NT2/D1 (cell line): ENCODE measurements around the gene HTT.
A peak's percentile ranks its signal among the peaks of the same experiment; 100 is the strongest.

Experiments
- DNase-seq: peaks from one replicate; pipeline ENCODE4 v3.0.0-alpha.2; 2011; ENCODE audit warnings: low read depth, low spot score
- H3K27me3 ChIP-seq: 2 replicates; pipeline ENCODE4 v1.6.0; 2011; ENCODE audit warnings: mild to moderate bottlenecking; ENCODE audit not compliant: insufficient read length, insufficient read depth
- H3K36me3 ChIP-seq: 2 replicates; pipeline ENCODE4 v1.6.1; 2011; ENCODE audit warnings: mild to moderate bottlenecking, low read length, mixed read lengths; ENCODE audit not compliant: insufficient read depth, insufficient read length
- H3K4me1 ChIP-seq: 2 replicates; pipeline ENCODE4 v1.5.1; 2011; ENCODE audit not compliant: insufficient read depth, insufficient read length
- H3K4me3 ChIP-seq: 2 replicates; pipeline ENCODE4 v1.5.1; 2011; ENCODE audit warnings: low read depth; ENCODE audit not compliant: insufficient read length
- H3K9ac ChIP-seq: 2 replicates; pipeline ENCODE4 v1.6.0; 2011; ENCODE audit warnings: low read depth; ENCODE audit not compliant: insufficient read length
- H3K9me3 ChIP-seq: 2 replicates; pipeline ENCODE4 v1.5.1; 2011; ENCODE audit warnings: mild to moderate bottlenecking, low read length; ENCODE audit not compliant: insufficient read depth
- SUZ12 ChIP-seq: IDR thresholded peaks from 2 replicates; pipeline ENCODE4 v1.6.1; 2011; ENCODE audit not compliant: insufficient read length, insufficient read depth; ENCODE audit errors: extremely low read depth
- YY1 ChIP-seq: IDR thresholded peaks from 2 replicates; pipeline ENCODE4 v1.6.1; 2011; ENCODE audit not compliant: insufficient read length, insufficient read depth
- ZNF274 ChIP-seq: IDR thresholded peaks from 2 replicates; pipeline ENCODE4 v1.6.1; 2011; ENCODE audit warnings: mild to moderate bottlenecking, low read depth, low read length

The HTT gene

DNA sequence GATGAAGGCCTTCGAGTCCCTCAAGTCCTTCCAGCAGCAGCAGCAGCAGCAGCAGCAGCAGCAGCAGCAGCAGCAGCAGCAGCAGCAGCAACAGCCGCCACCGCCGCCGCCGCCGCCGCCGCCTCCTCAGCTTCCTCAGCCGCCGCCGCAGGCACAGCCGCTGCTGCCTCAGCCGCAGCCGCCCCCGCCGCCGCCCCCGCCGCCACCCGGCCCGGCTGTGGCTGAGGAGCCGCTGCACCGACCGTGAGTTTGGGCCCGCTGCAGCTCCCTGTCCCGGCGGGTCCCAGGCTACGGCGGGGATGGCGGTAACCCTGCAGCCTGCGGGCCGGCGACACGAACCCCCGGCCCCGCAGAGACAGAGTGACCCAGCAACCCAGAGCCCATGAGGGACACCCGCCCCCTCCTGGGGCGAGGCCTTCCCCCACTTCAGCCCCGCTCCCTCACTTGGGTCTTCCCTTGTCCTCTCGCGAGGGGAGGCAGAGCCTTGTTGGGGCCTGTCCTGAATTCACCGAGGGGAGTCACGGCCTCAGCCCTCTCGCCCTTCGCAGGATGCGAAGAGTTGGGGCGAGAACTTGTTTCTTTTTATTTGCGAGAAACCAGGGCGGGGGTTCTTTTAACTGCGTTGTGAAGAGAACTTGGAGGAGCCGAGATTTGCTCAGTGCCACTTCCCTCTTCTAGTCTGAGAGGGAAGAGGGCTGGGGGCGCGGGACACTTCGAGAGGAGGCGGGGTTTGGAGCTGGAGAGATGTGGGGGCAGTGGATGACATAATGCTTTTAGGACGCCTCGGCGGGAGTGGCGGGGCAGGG lies 568 bp downstream of the HTT start:
- peaks cover 11% of the 10 kb centered on the region for H3K36me3 ChIP-seq
- H3K9me3 ChIP-seq = no peaks in the 10 kb centered on the region
- H3K4me3 ChIP-seq = peak overlapping the region; percentile 93
- peaks cover 6% of the 10 kb centered on the region for H3K4me1 ChIP-seq
- DNase-seq = peak; percentile 64
- TF ChIP-seq YY1 = no peak
- TF ChIP-seq ZNF274 = no peak
- TF ChIP-seq SUZ12 = no peak
- H3K9ac ChIP-seq = peak overlapping the region; percentile 96
- no peaks in the 10 kb centered on the region for H3K27me3 ChIP-seq

DNA sequence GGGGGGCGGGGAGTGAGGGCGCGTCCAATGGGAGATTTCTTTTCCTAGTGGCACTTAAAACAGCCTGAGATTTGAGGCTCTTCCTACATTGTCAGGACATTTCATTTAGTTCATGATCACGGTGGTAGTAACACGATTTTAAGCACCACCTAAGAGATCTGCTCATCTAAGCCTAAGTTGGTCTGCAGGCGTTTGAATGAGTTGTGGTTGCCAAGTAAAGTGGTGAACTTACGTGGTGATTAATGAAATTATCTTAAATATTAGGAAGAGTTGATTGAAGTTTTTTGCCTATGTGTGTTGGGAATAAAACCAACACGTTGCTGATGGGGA lies 1.1 kb downstream of the HTT start:
- peaks cover 4% of the 10 kb centered on the region for H3K4me1 ChIP-seq
- H3K9ac ChIP-seq = peak overlapping the region; percentile 72
- no peaks in the 10 kb centered on the region for H3K9me3 ChIP-seq
- H3K27me3 ChIP-seq = no peaks in the 10 kb centered on the region
- peaks cover 11% of the 10 kb centered on the region for H3K36me3 ChIP-seq
- TF ChIP-seq ZNF274 (no peak), YY1 (no peak), SUZ12 (no peak)
- DNase-seq = no peak
- H3K4me3 ChIP-seq = peak overlapping the region; percentile 48

DNA sequence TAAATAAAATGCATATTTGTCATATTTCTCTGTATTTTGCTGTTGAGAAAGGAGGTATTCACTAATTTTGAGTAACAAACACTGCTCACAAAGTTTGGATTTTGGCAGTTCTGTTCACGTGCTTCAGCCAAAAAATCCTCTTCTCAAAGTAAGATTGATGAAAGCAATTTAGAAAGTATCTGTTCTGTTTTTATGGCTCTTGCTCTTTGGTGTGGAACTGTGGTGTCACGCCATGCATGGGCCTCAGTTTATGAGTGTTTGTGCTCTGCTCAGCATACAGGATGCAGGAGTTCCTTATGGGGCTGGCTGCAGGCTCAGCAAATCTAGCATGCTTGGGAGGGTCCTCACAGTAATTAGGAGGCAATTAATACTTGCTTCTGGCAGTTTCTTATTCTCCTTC lies 3.3 kb downstream of the HTT start:
- TF ChIP-seq SUZ12 (no peak), ZNF274 (no peak), YY1 (no peak)
- Histone ChIP-seq H3K9ac (no peak overlapping the region), H3K36me3 (peaks cover 11% of the 10 kb centered on the region), H3K4me1 (peaks cover 4% of the 10 kb centered on the region), H3K9me3 (no peaks in the 10 kb centered on the region), H3K27me3 (no peaks in the 10 kb centered on the region), H3K4me3 (no peak overlapping the region)
- DNase-seq = no peak

GRCh38 chr4:3079694-3080123 lies 5.2 kb downstream of the HTT start:
- Histone ChIP-seq H3K4me1 (no peaks in the 10 kb centered on the region), H3K4me3 (no peak overlapping the region), H3K9me3 (no peaks in the 10 kb centered on the region), H3K9ac (no peak overlapping the region), H3K27me3 (no peaks in the 10 kb centered on the region), H3K36me3 (peaks cover 11% of the 10 kb centered on the region)
- DNase-seq = no peak
- TF ChIP-seq SUZ12 = no peak
- no peak for TF ChIP-seq ZNF274
- TF ChIP-seq YY1 = no peak

GRCh38 chr4:3082925-3083515 lies 8.5 kb downstream of the HTT start:
- no peaks in the 10 kb centered on the region for H3K4me1 ChIP-seq
- H3K9ac ChIP-seq = no peak overlapping the region
- DNase-seq = no peak
- H3K27me3 ChIP-seq = no peaks in the 10 kb centered on the region
- TF ChIP-seq YY1 (no peak), ZNF274 (no peak), SUZ12 (no peak)
- peaks cover 17% of the 10 kb centered on the region for H3K36me3 ChIP-seq
- no peaks in the 10 kb centered on the region for H3K9me3 ChIP-seq
- H3K4me3 ChIP-seq = no peak overlapping the region

GRCh38 chr4:3083732-3084131 lies 9.3 kb downstream of the HTT start:
- DNase-seq = no peak
- H3K9me3 ChIP-seq = no peaks in the 10 kb centered on the region
- H3K9ac ChIP-seq = no peak overlapping the region
- H3K4me3 ChIP-seq = no peak overlapping the region
- H3K4me1 ChIP-seq = no peaks in the 10 kb centered on the region
- TF ChIP-seq ZNF274 = no peak
- TF ChIP-seq SUZ12 = no peak
- no peak for TF ChIP-seq YY1
- peaks cover 21% of the 10 kb centered on the region for H3K36me3 ChIP-seq
- no peaks in the 10 kb centered on the region for H3K27me3 ChIP-seq

- DNase-seq = no peak
- peaks cover 42% of the 10 kb centered on the region for H3K36me3 ChIP-seq
Observed at GRCh38 chr4:3085948-3086670, 11.6 kb downstream of the HTT start.

More at GRCh38 chr4:3085948-3086670, 11.6 kb downstream of the HTT start:
- Histone ChIP-seq H3K9me3 (no peaks in the 10 kb centered on the region), H3K27me3 (no peaks in the 10 kb centered on the region), H3K9ac (no peak overlapping the region), H3K4me3 (no peak overlapping the region), H3K4me1 (no peaks in the 10 kb centered on the region)
- TF ChIP-seq SUZ12 (no peak), YY1 (no peak), ZNF274 (no peak)
